GM12864 (cell line): ENCODE measurements around the gene GPR152.
A peak's percentile ranks its signal among the peaks of the same experiment; 100 is the strongest.
"Not testable (repeated sequence)": the region's sequence is repeated elsewhere in the genome, so short reads cannot be mapped to it uniquely, and the experiment has no call there.

ENCODE experiments used
- DNase-seq: peaks from one replicate; pipeline ENCODE4 v3.0.0-alpha.2; 2011; ENCODE audit warnings: low read depth
- H3K4me3 ChIP-seq: 2 replicates; pipeline ENCODE4 v1.5.1; 2011; ENCODE audit warnings: mild to moderate bottlenecking, low read depth, low read length, control low read depth
- TF ChIP-seq, protein P1 (sequence below): IDR thresholded peaks from 2 replicates; pipeline ENCODE4 v1.5.1; 2011; ENCODE audit warnings: low read depth, mild to moderate bottlenecking, moderate library complexity, low read length, control low read depth, inconsistent platforms; ENCODE audit errors: missing control alignments

GPR152 gene

DNA sequence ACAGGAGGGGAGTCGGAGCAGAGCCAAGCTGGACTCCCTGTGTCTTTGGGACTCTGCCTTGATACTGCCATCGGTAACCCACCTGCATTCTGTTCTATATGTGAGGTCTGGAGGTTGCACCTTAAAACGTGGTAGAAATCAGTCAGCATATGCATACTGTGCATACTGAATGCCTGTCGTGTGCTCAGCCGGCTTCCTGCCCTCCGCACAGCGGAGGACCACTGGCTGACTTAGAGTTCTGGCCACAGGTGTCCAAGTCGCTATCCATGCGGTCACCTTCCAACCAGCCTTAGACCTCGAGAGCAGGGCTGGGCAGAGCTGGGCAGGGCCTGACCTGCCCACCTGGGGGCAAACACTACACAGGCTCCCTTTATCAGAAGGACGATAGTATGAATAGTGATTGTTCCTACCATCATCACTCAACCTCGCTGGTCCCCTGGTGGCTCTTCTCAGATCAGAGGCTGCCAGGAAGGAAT is 44.8 kb downstream of the GPR152 start:
- no peak overlapping the region for H3K4me3 ChIP-seq
- TF ChIP-seq, protein P1, sequence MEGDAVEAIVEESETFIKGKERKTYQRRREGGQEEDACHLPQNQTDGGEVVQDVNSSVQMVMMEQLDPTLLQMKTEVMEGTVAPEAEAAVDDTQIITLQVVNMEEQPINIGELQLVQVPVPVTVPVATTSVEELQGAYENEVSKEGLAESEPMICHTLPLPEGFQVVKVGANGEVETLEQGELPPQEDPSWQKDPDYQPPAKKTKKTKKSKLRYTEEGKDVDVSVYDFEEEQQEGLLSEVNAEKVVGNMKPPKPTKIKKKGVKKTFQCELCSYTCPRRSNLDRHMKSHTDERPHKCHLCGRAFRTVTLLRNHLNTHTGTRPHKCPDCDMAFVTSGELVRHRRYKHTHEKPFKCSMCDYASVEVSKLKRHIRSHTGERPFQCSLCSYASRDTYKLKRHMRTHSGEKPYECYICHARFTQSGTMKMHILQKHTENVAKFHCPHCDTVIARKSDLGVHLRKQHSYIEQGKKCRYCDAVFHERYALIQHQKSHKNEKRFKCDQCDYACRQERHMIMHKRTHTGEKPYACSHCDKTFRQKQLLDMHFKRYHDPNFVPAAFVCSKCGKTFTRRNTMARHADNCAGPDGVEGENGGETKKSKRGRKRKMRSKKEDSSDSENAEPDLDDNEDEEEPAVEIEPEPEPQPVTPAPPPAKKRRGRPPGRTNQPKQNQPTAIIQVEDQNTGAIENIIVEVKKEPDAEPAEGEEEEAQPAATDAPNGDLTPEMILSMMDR, result no peak
- no peak for DNase-seq

DNA sequence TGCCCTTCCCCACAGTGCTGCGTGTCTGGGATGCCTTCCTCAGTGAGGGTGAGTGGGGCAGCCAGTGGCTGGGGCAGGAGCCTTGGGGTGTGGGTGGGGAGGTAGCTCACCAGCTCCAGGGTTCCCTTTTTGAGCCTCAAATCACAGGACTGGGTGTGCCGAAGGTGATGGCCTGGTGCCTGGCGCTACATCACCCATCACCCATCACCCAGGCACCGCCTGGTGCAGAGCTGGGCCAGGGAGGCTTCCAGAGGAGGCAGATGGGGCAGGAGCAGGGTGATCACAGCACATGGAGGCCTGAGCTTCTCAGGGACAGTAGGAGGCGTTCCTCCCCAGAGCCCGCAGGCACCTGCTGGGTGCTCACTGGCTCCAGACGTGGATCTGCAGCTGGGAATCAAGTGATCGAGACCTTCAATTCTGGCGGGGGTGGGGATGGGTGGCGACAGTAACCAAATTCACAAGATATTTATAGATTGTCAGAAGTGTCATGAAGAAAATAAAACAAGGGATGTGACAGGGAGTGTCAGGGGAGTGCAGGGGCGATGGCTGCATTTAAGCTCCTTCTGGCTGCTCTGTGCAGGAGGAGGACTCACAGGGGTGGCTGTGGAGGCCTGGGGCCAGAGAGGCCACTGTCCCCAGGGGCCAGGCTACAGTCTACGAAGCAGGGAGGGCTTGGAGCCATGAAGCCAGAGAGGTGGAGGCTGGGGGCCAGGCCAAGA is 45.4 kb downstream of the GPR152 start:
- no peak overlapping the region for H3K4me3 ChIP-seq
- DNase-seq, result no peak
- TF ChIP-seq, protein P1, result no peak

DNA sequence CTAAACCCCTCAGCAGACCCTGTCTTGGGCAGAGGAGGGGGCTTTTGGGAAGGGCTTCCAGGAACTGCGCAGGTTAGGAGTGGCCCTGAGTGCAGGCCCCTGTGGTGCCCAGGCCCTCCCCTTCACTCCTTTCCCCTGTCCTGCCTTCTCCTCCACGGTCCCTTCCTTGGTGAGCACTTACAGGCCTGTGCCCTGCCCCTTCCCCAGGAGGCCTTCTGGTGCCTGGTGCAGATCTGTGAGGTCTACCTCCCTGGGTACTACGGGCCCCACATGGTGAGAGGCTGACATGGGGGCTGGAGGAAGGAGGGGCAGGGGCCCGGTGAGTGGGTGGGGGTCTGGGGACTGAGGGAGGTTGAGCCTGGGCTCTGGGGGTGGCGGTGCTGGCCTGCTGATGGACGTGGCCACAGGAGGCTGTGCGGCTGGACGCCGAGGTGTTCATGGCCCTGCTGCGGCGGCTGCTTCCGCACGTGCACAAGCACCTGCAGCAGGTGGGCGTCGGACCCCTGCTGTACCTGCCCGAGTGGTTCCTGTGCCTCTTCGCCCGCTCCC is 46.0 kb downstream of the GPR152 start:
- DNase-seq, result no peak
- no peak overlapping the region for H3K4me3 ChIP-seq
- TF ChIP-seq, protein P1, result no peak

DNA sequence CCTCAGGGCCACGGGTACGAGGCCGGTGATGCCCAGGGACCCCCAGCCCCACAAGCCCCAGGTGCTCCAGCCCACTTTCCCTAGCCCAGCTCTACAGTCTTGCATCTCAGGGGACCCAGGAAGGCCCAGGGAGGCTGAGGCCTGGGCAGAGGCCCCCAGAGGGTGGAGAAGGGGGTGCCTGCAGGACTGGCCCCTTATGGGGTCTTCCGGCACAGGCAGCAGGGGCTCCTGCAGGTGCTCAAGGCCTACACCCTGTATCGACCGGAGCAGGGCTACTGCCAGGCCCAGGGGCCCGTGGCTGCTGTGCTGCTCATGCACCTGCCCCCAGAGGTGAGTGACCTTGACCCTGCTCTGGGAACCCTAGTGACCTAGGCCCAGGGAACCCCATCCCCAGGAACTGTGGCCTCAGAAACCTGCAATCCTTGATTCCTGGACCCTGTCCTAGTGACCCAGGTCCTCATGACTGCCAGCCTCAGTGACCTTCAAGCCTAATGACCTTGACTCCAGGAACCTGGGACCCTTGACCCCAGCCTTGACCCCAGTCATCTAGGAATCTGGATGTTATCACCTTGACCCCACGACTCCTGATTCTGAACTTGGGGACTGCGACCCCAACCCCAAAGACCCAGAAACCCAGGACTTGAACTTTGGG is 46.7 kb downstream of the GPR152 start:
- H3K4me3 ChIP-seq, result no peak overlapping the region; the same call in 1 of the 2 replicates
- TF ChIP-seq, protein P1, result no peak
- DNase-seq, result no peak

DNA sequence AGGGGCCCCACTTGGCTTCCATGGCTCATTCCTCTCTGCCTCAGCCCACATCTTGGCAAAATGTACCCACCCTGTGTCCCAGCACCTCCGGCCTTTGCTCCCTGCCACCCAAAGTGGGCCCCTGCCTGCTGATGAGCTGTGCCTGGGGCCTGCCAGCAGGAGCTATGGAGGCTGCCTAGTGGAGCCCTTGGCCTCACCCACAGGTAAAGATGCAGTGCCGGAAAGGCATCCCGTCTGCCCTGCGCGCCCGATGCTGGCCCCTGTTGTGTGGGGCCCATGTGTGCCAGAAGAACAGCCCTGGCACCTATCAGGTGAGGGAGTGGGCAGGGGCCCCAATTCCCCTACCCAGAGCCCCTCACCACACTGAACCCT is 47.3 kb downstream of the GPR152 start:
- DNase-seq, result no peak
- peak overlapping the region; percentile 67 for H3K4me3 ChIP-seq
- TF ChIP-seq, protein P1, result no peak

DNA sequence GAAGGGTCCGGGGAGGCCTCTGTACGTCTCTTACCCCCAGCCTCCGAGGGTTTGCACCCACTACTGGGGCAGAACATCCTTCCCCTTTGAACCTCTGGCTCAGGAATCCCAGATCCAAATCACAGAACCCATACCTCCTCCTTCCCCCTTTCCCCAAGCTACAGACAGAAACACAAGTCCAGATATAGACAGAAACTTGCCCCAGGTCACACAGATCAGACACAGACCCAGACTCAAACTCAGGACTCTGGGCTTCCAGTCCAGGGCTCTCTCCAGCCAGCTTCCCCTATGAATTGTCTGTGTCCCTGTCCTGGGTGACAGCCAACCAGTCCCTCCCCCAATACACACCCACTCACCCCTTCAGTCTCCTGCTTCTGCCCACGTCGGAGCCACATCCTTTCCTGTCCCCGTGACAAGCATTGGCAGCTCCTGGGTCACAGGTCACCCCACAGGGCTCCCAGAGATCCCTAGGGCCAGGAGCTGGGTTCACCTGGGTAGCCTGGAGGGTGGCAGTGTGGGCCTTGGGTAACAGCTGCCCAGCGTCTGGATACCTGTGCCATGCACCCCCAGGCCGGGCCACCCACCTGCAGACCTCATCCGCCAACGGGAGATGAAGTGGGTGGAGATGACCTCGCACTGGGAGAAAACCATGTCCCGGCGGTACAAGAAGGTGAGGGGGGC is 47.9 kb downstream of the GPR152 start:
- H3K4me3 ChIP-seq, result peak overlapping the region; percentile 67
- no peak for DNase-seq
- TF ChIP-seq, protein P1, result no peak

DNA sequence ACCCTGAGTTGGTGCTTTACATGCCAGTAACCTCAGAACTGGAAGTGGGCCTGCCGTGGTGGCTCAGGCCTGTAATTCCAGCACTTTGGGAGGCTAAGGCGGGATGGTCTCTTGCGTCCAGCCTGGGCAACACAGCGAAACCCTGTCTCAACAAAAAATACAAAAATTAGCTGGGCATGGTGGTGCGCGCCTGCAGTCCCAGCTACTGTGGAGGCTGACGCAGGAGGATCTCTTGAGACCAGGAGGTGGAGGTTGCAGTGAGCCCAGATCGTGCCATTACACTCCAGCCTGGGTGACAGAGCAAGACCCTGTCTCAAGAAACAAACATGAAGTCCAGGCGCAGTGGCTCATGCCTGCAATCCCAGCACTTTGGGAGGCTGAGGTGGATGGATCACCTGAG is 49.4 kb downstream of the GPR152 start:
- peak overlapping the region; percentile 67 for H3K4me3 ChIP-seq
- DNase-seq, result not testable (repeated sequence)

DNA sequence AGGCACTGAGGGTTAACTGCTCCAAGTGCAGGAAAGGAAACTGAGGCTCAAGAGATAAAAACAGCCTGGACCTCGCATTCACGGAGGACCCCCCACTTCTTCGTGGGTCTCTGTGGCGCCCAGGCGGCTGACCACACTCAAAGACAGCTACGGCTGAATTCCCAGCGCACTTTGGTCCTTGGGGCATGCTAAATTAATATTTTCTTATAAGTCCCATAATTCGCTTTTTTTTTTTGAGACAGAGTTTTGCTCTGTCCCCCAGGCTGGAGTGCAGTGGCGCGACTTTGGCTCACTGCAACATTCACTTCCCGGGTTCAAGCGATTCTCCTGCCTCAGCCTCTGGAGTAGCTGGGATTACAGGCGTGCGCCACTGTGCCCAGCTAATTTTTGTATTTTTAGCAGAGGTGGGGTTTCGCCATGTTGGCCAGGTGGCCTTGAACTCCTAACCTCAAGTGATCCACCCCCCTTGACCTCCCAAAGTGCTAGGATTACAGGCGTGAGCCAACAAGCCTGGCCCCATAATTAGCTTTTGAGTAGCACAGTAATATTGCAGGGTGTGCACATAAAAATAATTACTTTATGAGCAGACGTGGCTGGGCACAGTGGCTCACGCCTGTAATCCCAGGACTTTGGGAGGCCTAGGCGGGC is 50.2 kb downstream of the GPR152 start:
- peak overlapping the region; percentile 48 for H3K4me3 ChIP-seq
- DNase-seq, result not testable (repeated sequence)
